T-helper 22 cell (primary cell): ENCODE results near the gene ZNF445.
"Not testable (repeated sequence)": the region's sequence is repeated elsewhere in the genome, so short reads cannot be mapped to it uniquely, and the experiment has no call there.

Experiments used
- DNase-seq: peaks from one replicate; pipeline ENCODE4 v3.0.0-alpha.2; 2020; ENCODE audit warnings: low read depth

The ZNF445 gene

GRCh38 chr3:44477312-44478030, at the start of gene ZNF445:
Gene ZNF445, minus strand, starts transcription at chr3:44477670. Its CDS starts 22,121 bp downstream, at chr3:44455549.
- DNase-seq = peak; percentile 55

- DNase-seq = no peak
These were observed 47.6 kb upstream of the ZNF445 start for GRCh38 chr3:44525060-44525459.

GRCh38 chr3:44522494-44522933, 45.0 kb upstream of the ZNF445 start:
- DNase-seq = no peak

GRCh38 chr3:44521721-44522120, 44.3 kb upstream of the ZNF445 start:
- no peak for DNase-seq

- no peak for DNase-seq
These were observed 41.3 kb upstream of the ZNF445 start for GRCh38 chr3:44518782-44519156.

GRCh38 chr3:44516230-44516629, 38.8 kb upstream of the ZNF445 start:
- no peak for DNase-seq

- DNase-seq = no peak
These were observed 36.0 kb upstream of the ZNF445 start for GRCh38 chr3:44513513-44513912.

GRCh38 chr3:44511238-44511566, 33.7 kb upstream of the ZNF445 start:
- no peak for DNase-seq

GRCh38 chr3:44510000-44510368, 32.5 kb upstream of the ZNF445 start:
- DNase-seq = no peak

- no peak for DNase-seq
These were observed 32.0 kb upstream of the ZNF445 start for GRCh38 chr3:44509393-44509921.

- no peak for DNase-seq
These were observed 29.5 kb upstream of the ZNF445 start for GRCh38 chr3:44506961-44507360.

GRCh38 chr3:44506556-44506955, 29.1 kb upstream of the ZNF445 start:
- no peak for DNase-seq

GRCh38 chr3:44504566-44504965, 27.1 kb upstream of the ZNF445 start:
- no peak for DNase-seq

GRCh38 chr3:44503178-44503577, 25.7 kb upstream of the ZNF445 start:
- not testable (repeated sequence) for DNase-seq

- no peak for DNase-seq
These were observed 24.5 kb upstream of the ZNF445 start for GRCh38 chr3:44501971-44502370.

- not testable (repeated sequence) for DNase-seq
These were observed 22.4 kb upstream of the ZNF445 start for GRCh38 chr3:44499899-44500168.

- no peak for DNase-seq
These were observed 21.9 kb upstream of the ZNF445 start for GRCh38 chr3:44499149-44499898.

GRCh38 chr3:44495636-44496415, 18.4 kb upstream of the ZNF445 start:
- no peak for DNase-seq

- no peak for DNase-seq
These were observed 15.0 kb upstream of the ZNF445 start for GRCh38 chr3:44492496-44492895.

- DNase-seq = no peak
These were observed 5.3 kb upstream of the ZNF445 start for GRCh38 chr3:44482721-44483120.

GRCh38 chr3:44478606-44479094, 1.2 kb upstream of the ZNF445 start:
- DNase-seq = no peak

- no peak for DNase-seq
These were observed 592 bp upstream of the ZNF445 start for GRCh38 chr3:44478055-44478468.

- no peak for DNase-seq
These were observed 533 bp downstream of the ZNF445 start for GRCh38 chr3:44476963-44477311.
